K562 (cell line): ENCODE data around the gene RAB7A. TPM values are rescaled to one million over a fixed set of nuclear protein-coding genes. Genes with fewer than 3 reads are reported as not detected.

Source experiments
- BRD9 ChIP-seq: fragments of 450-650 bp; IDR thresholded peaks from 2 replicates; pipeline ENCODE4 v1.6.1; 2018; ENCODE audit warnings: low read depth; ENCODE audit not compliant: partially characterized antibody
- C11orf30 ChIP-seq: fragments of 450-650 bp; IDR thresholded peaks from 2 replicates; pipeline ENCODE4 v1.6.1; 2016; ENCODE audit warnings: low read depth, mild to moderate bottlenecking
- CBX1 ChIP-seq: sonication (generic); IDR thresholded peaks from 2 replicates; pipeline ENCODE4 v1.6.1; 2016; ENCODE audit warnings: antibody characterized with exemption, low read depth, mild to moderate bottlenecking
- ELF1 ChIP-seq: fragments of 200-800 bp; sonication (Bioruptor generic); IDR thresholded peaks from 2 replicates; pipeline ENCODE4 v1.6.1; 2016; ENCODE audit warnings: missing genetic modification characterization, missing compliant biosample characterization
- FIP1L1 ChIP-seq: fragments of 200-400 bp; formaldehyde crosslinking; IDR thresholded peaks from 2 replicates; pipeline ENCODE4 v1.6.1; 2018; ENCODE audit warnings: mild to moderate bottlenecking, low read depth, low read length; ENCODE audit not compliant: poor library complexity, severe bottlenecking
- FOXJ3 ChIP-seq: sonication (generic); formaldehyde crosslinking; IDR thresholded peaks from 2 replicates; pipeline ENCODE4 v1.4.0; 2020; ENCODE audit warnings: mild to moderate bottlenecking, missing genetic modification reagents
- GABPA ChIP-seq: fragments of 200-800 bp; sonication (Bioruptor generic); conservative IDR thresholded peaks from 2 replicates; pipeline ENCODE4 v1.6.1; 2016; ENCODE audit warnings: low read depth, missing genetic modification characterization, missing compliant biosample characterization
- GTF2A2 ChIP-seq: IDR thresholded peaks from 2 replicates; pipeline ENCODE4 v1.6.1; 2016; ENCODE audit warnings: mild to moderate bottlenecking, missing genetic modification characterization, missing compliant biosample characterization
- GTF2F1 ChIP-seq: IDR thresholded peaks from 2 replicates; pipeline ENCODE4 v1.6.1; 2011; ENCODE audit warnings: low read depth, low read length, improper control_type of control experiment
- HNRNPL ChIP-seq: fragments of 200-400 bp; formaldehyde crosslinking; IDR thresholded peaks from 2 replicates; pipeline ENCODE4 v1.6.1; 2017; ENCODE audit warnings: low read depth, mild to moderate bottlenecking, low read length
- KLF6 ChIP-seq: fragments of 250-450 bp; sonication (Bioruptor Pico); IDR thresholded peaks from 2 replicates; pipeline ENCODE4 v1.4.0; 2020; ENCODE audit warnings: mild to moderate bottlenecking, moderate library complexity, borderline replicate concordance
- NBN ChIP-seq: fragments of 450-650 bp; IDR thresholded peaks from 2 replicates; pipeline ENCODE4 v1.6.1; 2016; ENCODE audit warnings: low read depth, mild to moderate bottlenecking
- NEUROD1 ChIP-seq: fragments of 150-350 bp; IDR thresholded peaks from 2 replicates; pipeline ENCODE4 v1.6.1; 2014; ENCODE audit warnings: borderline replicate concordance, low read length, low read depth; ENCODE audit not compliant: partially characterized antibody
- NRF1 ChIP-seq, 2 experiments: fragments of 450-650 bp; IDR thresholded peaks in 1 of 2; conservative IDR thresholded peaks in 1 of 2; 2 replicates each; pipeline ENCODE4 v1.6.1; 2014; ENCODE audit warnings: mild to moderate bottlenecking in 2 of 2
- RAD21 ChIP-seq, 2 experiments: fragments of 250-450 bp in 1 of 2; fragments of 450-650 bp in 1 of 2; sonication (Bioruptor Pico) in 1 of 2; formaldehyde crosslinking in 1 of 2; IDR thresholded peaks in 1 of 2; conservative IDR thresholded peaks in 1 of 2; 2 replicates each; pipeline versions ENCODE4 v1.4.0 to v1.8.0; 2020 to 2022; ENCODE audit warnings: mild to moderate bottlenecking in 2 of 2, moderate library complexity in 1 of 2
- ZBTB7A ChIP-seq: IDR thresholded peaks from 2 replicates; pipeline ENCODE4 v1.6.1; 2011; ENCODE audit warnings: low read depth, mild to moderate bottlenecking, low read length, moderate library complexity, borderline replicate concordance; ENCODE audit not compliant: control insufficient read depth
- ZNF551 ChIP-seq: fragments of 250-450 bp; sonication (Bioruptor Pico); IDR thresholded peaks from 2 replicates; pipeline ENCODE4 v1.5.0; 2021; ENCODE audit warnings: mild to moderate bottlenecking, moderate library complexity
- ZNF668 ChIP-seq: fragments of 250-450 bp; sonication (Bioruptor Pico); IDR thresholded peaks from 2 replicates; pipeline ENCODE4 v1.8.0; 2022; ENCODE audit warnings: mild to moderate bottlenecking, inconsistent platforms
- ZNF707 ChIP-seq: fragments of 250-450 bp; sonication (Bioruptor Pico); conservative IDR thresholded peaks from 2 replicates; pipeline ENCODE4 v1.8.0; 2022; ENCODE audit warnings: inconsistent platforms, mild to moderate bottlenecking, moderate library complexity
- polyA plus RNA-seq, 8 experiments: library from polyadenylated mRNA; depleted of rRNA in 4 of 8; stranded (reverse) in 5 of 8; unstranded in 3 of 8; fragments of >200 nt; fragmentation: Nextera tagmentation in 2 of 8; fragmentation: Illumina TruSeq in 1 of 8; extraction: Ambion mirVana in 2 of 8; extraction: Trizol in 1 of 8; gene quantifications; 2 replicates each; pipeline versions ENCODE4 v1.2.1 to v1.2.3, GENCODE V29; 2011 to 2014; ENCODE audit warnings: inconsistent platforms in 1 of 8, missing spikeins in 1 of 8
- total RNA-seq, 7 experiments: library from RNA; depleted of rRNA in 6 of 7; stranded (reverse); fragments of >200 nt in 6 of 7; fragmentation: Illumina TruSeq in 2 of 7; extraction: Trizol in 2 of 7; gene quantifications; 2 replicates each; pipeline versions ENCODE4 v1.2.1 to v1.2.3, GENCODE V29; 2011 to 2021; ENCODE audit warnings: low replicate concordance in 1 of 7
- TF ChIP-seq, protein P1 (sequence below), 2 experiments: fragments of 450-650 bp; IDR thresholded peaks; 2 replicates each; pipeline ENCODE4 v1.6.1; 2018; ENCODE audit warnings: mild to moderate bottlenecking in 2 of 2, low read depth in 1 of 2; ENCODE audit not compliant: partially characterized antibody in 2 of 2
- TF ChIP-seq, protein P2 (sequence below), 2 experiments: fragments of 450-650 bp; IDR thresholded peaks; 2 replicates each; pipeline ENCODE4 v1.6.1; 2016
- TF ChIP-seq, protein P3 (sequence below): sonication (generic); IDR thresholded peaks from 2 replicates; pipeline ENCODE4 v1.6.1; 2016

Gene RAB7A
- total and polyA plus RNA-seq, 9 of the 15 experiments (the other 6 are each of a cell fraction or from before 2014, with no cell fraction given): 30.9 to 204 (median 72.8) TPM

DNA sequence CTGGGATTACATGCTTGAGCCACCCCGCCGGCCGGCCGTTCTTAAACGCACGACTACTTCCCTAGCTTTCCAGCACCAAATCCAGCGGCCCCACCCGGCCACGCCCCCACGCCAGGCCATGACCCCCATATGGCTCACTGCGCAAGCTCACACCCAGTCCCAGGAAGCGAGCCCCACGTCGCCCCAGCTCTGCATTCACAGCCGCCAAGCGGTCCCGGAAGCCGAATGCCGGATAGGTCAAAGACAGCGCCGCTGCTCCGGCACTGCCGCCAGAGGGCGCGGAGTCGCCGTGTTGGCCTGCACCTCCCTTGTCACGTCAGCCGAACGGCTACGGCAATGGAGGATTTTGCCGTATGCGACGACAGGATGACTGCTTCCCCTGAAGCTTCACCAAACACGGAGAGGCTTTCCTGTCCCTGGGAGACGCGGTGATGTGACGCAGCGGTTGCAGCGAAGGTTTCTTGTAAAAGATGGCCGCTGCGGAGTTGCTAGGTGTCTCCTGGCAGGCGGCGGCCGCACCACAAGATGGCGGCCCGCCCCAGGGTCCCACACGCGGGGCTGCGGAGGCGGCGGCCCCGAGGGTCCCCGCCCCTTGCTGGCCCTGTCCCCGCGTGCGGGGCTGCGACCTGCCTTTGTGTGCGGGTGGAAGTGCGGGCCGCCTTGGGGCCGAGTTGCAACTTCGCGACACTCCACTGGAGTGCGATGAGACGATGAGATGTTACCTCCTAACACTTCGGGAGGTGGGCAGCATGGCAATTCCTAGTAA is 45.2 kb upstream of the RAB7A start (continued):
- TF ChIP-seq FOXJ3: no peak
- peak; percentile 89 for TF ChIP-seq BRD9
- peak; percentile 88 for TF ChIP-seq CBX1
- TF ChIP-seq ELF1 (tag): peak; percentile 90
- TF ChIP-seq NRF1 (conservative IDR thresholded peaks at IDR 0.05 in 1 of 2, IDR thresholded peaks at IDR 0.05 in 1 of 2): peak; percentile 92 to 93
- TF ChIP-seq C11orf30: peak; percentile 68
- peak; percentile 96 for TF ChIP-seq ZBTB7A
- peak; percentile 89 for TF ChIP-seq FIP1L1
- peak; percentile 86 for TF ChIP-seq GABPA (tag)
- TF ChIP-seq ZNF668 (CRISPR knock-in tag): no peak
- TF ChIP-seq, protein P1, sequence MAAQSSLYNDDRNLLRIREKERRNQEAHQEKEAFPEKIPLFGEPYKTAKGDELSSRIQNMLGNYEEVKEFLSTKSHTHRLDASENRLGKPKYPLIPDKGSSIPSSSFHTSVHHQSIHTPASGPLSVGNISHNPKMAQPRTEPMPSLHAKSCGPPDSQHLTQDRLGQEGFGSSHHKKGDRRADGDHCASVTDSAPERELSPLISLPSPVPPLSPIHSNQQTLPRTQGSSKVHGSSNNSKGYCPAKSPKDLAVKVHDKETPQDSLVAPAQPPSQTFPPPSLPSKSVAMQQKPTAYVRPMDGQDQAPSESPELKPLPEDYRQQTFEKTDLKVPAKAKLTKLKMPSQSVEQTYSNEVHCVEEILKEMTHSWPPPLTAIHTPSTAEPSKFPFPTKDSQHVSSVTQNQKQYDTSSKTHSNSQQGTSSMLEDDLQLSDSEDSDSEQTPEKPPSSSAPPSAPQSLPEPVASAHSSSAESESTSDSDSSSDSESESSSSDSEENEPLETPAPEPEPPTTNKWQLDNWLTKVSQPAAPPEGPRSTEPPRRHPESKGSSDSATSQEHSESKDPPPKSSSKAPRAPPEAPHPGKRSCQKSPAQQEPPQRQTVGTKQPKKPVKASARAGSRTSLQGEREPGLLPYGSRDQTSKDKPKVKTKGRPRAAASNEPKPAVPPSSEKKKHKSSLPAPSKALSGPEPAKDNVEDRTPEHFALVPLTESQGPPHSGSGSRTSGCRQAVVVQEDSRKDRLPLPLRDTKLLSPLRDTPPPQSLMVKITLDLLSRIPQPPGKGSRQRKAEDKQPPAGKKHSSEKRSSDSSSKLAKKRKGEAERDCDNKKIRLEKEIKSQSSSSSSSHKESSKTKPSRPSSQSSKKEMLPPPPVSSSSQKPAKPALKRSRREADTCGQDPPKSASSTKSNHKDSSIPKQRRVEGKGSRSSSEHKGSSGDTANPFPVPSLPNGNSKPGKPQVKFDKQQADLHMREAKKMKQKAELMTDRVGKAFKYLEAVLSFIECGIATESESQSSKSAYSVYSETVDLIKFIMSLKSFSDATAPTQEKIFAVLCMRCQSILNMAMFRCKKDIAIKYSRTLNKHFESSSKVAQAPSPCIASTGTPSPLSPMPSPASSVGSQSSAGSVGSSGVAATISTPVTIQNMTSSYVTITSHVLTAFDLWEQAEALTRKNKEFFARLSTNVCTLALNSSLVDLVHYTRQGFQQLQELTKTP (IDR thresholded peaks at IDR 0.05; ENCODE audit: low read depth in 1 of 2, partially characterized antibody in 2 of 2): no peak
- TF ChIP-seq HNRNPL: no peak
- TF ChIP-seq ZNF551 (CRISPR knock-in tag): no peak
- TF ChIP-seq, protein P2, sequence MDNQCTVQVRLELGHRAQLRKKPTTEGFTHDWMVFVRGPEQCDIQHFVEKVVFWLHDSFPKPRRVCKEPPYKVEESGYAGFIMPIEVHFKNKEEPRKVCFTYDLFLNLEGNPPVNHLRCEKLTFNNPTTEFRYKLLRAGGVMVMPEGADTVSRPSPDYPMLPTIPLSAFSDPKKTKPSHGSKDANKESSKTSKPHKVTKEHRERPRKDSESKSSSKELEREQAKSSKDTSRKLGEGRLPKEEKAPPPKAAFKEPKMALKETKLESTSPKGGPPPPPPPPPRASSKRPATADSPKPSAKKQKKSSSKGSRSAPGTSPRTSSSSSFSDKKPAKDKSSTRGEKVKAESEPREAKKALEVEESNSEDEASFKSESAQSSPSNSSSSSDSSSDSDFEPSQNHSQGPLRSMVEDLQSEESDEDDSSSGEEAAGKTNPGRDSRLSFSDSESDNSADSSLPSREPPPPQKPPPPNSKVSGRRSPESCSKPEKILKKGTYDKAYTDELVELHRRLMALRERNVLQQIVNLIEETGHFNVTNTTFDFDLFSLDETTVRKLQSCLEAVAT (IDR thresholded peaks at IDR 0.05): no peak
- no peak for TF ChIP-seq GTF2A2 (tag)
- peak; percentile 80 to 81 for TF ChIP-seq RAD21 (CRISPR knock-in tag; conservative IDR thresholded peaks at IDR 0.05 in 1 of 2, IDR thresholded peaks at IDR 0.05 in 1 of 2)
- peak; percentile 71; the same call in 1 of the 2 replicates for TF ChIP-seq NBN
- no peak for TF ChIP-seq GTF2F1
- TF ChIP-seq KLF6 (CRISPR knock-in tag): peak; percentile 79; the same call in 1 of the 2 replicates
- TF ChIP-seq, protein P3, sequence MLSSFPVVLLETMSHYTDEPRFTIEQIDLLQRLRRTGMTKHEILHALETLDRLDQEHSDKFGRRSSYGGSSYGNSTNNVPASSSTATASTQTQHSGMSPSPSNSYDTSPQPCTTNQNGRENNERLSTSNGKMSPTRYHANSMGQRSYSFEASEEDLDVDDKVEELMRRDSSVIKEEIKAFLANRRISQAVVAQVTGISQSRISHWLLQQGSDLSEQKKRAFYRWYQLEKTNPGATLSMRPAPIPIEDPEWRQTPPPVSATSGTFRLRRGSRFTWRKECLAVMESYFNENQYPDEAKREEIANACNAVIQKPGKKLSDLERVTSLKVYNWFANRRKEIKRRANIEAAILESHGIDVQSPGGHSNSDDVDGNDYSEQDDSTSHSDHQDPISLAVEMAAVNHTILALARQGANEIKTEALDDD: no peak
- TF ChIP-seq NEUROD1: peak; percentile 34
- no peak for TF ChIP-seq ZNF707 (CRISPR knock-in tag)
